Skin of body (tissue), 2 donors: Measurements from ENCODE around the gene AP4S1. TPM values are rescaled to one million over a fixed set of nuclear protein-coding genes. Genes with fewer than 3 reads are reported as not detected.

Experiments used
- DNase-seq: peaks from one replicate; lab custom pipeline; 2025; lab: John Stamatoyannopoulos, UW
- total RNA-seq: library from RNA; depleted of rRNA; stranded (reverse); fragments of >200 nt; gene quantifications from one replicate; pipeline ENCODE4 v1.2.3, GENCODE V29; 2014

AP4S1 gene
- total RNA-seq, 1 donor from 2014 or later = 10.9 TPM

DNA sequence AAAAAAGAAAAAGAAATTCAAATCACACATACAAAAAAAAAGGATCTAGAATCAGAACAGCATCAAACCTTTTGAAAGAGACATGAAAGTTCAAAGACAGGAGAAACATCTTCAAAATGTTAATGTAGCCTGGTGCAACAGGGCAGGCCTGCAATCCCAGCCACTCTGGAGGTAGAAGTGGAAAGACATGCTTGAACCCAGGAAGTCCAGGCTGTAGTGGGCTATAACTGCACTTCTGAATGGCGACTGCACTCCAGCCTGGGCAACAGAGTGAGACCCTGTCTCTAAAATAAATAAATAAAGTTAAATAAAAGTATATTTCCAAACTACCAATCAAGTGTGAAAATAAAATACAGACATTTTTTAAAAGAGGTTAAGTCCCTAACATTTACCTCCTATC, 18.7 kb upstream of the AP4S1 start:
- no peak for DNase-seq

DNA sequence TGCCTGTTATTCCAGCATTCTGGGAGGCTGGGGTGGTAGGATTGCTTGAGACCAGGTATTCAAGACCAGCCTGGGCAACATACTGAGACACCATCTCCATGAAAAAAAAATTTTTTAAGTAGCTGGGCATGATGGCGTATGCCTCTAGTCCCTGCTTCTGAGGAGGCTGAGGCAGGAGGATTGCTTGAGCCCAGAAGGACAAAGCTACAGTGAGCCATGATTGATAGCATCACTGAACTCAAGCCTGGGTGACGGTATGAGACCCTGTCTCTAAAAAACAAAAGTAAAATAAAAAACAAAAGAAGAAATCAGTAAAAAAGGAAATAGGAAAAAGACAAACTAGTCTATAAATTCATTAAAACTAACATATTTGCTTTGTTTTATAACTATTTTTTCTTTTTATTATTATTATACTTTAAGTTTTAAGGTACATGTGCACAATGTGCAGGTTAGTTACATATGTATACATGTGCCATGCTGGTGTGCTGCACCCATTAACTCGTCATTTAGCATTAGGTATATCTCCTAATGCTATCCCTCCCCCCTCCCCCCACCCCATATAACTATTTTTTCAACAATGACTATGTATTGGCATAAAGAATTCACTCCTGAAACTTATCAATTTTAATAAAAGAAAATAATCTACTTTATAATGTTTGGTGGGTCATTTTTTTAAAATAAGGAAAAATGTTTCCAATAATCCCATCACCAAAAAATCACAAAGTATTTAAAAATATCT, 15.4 kb upstream of the AP4S1 start:
- DNase-seq = no peak

DNA sequence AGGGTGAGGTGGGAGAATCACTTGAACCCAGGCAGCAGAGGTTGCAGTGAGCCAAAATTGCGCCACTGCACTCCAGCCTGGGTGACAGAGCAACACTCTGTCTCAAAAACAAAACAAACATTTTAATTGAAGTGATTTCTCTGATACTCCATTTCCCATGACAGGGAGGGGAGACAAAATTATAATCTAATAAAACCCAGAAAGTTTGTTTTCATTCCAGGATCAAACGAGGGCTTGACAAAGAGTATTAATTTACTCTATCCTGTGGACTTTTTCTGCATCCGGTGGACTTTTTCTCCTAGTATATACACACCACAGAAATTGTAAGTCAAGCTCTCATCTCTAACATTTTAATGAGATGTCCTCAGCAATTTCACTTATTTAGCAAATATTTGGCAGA, 14.5 kb upstream of the AP4S1 start:
- no peak for DNase-seq

DNA sequence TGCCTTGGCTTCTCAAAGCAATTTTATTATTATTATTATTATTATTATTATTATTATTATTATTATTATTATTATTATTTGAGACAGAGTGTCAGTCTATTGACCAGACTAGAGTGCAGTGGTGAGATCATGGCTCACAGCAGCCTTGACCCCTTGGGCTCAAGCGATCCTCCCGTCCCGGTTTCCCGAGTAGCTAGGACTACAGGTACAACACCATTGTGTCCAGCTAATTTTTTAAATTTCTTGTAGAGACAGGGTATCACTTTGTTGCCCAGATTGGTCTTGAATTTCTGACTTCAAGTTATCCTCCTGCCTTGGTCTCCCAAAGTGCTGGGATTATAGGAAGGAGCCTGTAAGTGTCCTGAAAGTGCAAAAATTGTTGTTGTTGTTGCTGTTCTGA, 11.6 kb upstream of the AP4S1 start:
- no peak for DNase-seq

DNA sequence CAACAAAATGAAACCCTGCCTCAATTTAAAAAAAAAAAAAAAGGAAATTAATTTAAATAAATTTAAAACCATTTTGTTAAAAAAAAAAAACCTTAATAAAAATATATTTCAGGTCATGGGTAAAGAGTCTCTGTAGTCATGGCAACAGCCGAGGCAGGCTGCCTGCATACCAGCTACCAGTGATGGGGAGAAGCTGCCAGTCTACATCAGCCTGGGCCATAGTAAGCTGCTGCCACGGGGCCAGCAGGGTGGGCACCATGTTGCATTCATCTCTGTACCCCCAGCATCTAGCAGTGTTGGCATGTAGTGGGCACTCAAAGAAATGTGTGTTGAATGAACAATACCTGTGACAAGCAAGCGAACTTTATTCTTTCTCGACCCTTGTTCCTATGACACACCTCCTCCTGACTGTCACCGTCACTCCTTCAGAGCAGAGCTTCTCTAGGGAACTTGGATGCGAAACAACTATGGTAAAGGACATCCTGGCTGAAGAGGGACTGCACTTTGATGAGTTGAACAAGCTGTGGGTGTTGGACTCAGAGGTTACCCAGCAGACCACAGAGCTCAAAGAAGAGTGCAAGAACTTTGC, 7.3 kb upstream of the AP4S1 start:
- DNase-seq = no peak

DNA sequence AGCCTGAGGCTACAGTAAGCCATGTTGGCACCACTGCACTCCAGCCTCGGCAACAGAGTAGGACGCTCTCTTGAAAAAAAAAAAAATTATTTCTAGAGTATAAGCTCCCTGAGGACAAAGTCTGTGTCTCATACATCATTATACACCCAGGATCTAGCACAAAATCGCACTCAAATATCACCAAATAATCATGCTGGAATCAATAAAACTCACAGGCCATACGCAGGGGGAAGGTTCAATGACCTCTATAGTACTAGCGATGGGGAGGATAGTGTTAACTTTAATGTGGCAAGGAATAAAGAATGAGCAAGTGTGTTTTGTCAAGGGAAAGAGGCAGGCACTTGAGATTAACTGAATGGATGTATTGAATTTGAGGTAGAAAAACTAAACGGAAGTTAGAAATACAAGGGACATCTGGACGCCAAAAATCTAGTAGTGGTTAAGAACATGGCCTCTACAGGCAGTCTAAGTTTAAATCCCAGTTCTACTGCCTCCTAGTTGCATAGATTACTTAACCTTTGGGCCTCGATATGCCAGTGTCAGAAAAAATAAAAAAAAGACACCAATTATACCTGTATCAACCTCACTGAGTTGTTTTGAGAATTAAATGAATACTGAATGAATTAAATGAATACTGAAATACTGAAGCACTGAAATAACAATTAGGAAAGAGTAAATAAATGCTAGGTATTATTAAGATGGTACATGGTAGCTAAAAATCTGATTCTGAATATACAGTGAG, 4.4 kb upstream of the AP4S1 start:
- no peak for DNase-seq

DNA sequence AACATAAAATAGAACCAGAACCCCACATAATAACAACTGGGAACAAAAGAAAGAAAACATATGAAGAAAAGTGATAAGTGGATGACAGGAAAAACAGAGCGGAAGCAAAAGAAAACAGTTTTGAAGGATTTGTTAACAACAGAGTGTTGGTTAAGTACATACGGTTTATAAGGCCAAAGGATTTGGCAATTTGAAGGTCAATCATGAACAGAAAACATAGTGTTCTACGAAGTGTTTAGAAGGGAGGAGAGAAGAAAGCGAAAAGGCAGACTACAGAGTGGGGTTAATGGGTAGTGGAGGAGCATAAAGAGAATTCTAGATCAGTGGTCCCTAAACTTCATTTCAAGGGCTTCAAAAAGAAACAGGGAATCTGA, 3.9 kb upstream of the AP4S1 start:
- DNase-seq = no peak

DNA sequence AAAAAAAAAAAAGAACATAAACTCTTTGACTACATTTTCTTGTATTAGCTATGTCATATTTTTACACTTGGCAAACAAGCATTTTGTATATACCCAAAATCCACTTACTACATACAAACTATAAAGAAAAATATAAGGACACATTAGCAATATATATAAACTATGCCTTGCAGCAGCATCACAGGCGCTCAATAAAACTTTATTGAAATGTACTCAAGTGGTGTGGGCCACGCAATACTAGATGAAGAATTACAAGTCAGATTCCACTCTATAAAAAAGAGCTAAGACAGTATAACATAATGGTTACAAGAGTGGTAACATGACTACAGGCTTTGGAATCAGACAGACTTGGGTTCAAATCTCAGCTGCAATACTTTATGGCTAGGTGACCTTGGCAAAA, 3.1 kb upstream of the AP4S1 start:
- no peak for DNase-seq

DNA sequence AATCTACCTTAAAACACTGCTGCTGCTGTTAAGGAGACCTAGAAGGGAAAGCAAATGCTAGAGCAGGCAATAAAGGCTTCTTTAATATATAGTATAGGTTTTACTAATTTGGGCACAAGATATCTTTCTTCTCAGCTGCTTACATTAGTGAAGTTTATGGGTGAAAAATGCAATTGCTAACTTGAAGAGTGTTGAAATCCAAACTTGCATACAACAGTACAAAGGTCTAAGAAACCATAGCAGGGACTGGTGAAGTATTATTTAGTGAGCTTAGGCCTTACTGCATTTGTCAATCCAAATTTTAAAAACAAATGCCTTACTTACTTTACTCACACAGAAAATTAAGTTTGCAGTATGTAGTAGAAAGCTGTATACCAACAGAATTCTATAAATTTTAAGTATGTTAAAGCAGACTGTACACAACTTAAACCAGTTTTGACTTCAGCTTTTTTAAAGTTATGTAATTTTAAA, 1.4 kb upstream of the AP4S1 start:
- DNase-seq = no peak

DNA sequence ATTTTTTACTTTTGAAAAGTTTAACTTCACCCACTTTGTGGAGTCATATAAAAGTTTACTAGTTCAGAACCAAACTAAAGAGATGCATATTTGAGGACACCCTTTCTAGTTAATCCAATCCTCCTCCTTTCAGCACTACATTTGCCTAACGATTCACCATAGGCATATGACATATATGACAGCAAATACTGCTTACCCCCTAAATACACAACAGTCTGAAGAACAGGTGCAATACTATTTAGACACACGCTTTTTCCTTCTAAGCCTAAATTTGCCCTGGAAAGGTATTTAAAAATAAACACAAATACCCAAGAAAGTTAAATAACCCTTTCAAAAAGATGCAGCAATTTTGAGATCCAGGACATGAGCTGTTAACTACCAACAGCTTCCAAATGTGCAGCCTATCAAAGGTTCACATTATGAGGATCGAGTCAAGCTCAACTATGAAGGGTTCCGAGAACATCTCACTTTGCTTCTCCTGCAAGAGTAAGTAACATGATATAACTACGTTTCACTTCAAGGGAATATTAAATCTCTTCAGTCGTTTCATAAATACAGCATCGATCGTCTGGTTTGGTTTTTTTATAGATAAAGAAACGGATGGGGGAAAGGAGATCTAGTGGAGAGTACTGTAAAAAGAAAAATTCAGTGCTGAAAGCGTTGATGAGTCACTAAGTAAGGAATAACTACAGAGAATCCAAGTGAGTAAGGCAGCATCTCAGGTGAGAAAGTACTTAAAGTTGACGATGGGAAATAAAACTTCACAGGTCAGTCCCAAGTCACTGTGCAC, 677 bp upstream of the AP4S1 start:
- DNase-seq = peak; percentile 25

DNA sequence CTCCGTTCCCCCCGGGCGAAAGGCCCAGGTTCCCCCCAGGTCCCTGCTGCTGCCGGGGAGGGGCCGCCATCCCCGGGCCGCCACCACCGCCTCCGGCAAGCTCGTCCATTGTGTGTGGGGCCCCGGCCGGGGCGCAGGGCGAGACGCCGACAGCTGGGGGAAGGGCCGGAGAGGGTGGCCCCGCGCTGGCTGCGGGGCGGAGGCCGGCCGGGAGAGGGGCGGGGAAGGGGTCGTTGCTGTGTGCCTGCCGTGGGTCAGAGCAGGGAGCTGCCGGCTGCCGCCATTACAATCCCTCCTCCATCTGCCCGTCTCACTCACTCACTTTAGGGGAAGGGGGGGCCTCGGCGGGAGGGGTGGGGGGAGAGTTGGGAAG, 614 bp downstream of the AP4S1 start, which contains the start of gene STRN3:
Gene STRN3 (minus strand): TSS at position 303 of the 373 bp plus-strand sequence. CDS start 194 bp downstream, at position 109.
- DNase-seq = no peak

DNA sequence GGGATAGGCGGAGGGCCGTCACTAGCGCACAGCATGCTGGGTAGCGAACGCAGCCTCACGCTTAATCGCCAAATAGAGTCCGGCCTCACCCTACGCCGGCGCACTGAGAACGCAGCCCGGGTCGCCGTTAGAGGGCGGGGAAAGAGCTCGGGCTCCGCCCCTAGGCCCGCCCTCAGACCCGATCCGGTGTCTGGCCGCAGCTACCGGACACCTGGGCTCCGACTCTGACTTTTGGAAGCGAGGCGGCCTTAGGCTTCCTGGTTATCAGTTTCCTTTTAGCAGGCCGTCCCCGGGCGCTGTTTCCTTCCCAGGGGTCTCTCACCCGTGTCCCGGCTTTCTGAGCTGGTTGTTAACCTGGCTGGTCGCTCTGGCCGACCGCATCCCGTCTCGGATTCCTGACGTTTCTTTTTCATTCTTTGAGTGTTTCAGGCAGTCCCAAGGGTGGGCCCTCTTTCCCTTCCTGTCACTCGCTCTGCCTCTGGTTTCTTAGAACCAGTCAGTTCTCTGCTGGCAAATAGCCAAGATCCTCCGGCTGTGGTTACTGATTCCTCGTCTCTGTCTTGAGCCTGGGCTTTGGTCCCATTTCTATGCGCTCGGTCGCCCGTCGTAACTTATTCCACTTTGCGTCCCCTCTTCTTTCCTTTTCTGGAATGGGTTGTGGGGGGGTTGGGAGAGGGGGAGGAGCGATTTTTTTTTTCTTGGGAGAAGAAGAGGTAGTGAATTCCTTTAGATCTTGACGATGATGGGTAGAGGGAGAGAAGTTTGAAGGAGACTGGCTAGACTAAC, 1.2 kb downstream of the AP4S1 start:
- DNase-seq = peak; percentile 97

DNA sequence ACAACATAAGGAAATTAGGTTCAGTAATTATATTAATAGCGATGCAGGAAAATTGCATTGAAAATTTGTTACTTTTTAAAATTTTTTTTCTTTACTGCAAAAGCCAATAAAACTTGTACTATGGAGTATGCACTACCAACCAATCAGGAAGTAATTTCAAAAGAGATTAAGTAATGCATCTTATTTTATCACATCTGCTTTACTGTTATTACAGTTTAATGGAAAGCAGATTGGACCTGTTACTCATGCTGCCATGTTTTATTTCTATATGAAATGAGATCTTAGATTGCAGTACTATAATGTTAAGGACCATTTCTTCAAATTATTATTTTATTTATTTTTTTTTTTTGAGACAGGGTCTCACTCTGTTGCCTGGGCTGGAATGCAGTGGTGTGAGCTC, 2.4 kb downstream of the AP4S1 start:
- DNase-seq = peak; percentile 43

DNA sequence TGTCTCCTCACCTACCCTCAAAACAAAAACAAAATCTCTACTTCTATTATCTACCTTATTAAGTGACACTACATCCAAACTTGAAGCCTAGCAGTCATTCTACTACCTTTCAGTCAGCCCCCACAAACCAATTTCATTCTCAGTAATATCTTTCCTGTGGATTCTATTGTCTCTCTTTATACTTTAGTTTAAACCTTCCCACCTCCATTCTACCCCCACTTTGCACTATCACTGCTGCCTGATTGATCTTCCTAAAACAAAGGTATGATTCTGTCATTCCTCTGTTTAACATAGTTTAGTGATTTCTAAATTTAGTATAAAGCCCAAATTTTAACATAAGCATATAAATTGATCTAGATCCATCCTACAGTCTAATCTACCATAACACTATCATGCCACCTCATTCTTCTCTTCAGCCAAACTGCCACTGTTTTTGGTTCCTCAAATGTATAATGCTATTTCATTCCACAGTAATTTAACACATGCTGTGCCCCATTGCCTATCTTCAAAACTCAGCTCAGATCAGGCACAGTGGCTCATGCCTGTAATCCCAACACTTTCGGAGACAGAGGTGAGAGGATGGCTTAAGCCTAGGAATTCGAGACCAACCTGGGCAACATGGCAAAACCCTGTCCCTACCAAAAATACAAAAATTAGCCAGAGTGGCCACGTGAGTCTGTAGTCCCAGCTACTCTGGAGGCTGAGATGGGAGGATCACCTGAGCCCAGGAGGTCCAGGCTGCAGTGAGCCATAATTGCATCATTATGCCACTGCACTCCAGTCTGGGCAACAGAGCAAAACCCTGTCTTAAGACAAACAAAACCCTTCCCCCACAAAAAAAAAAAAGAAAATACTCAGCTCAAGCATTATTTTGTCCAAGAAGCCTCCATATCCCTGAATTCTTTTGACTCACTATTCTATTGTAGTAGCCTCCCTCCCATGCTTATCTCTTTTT, 3.8 kb downstream of the AP4S1 start:
- DNase-seq = no peak

DNA sequence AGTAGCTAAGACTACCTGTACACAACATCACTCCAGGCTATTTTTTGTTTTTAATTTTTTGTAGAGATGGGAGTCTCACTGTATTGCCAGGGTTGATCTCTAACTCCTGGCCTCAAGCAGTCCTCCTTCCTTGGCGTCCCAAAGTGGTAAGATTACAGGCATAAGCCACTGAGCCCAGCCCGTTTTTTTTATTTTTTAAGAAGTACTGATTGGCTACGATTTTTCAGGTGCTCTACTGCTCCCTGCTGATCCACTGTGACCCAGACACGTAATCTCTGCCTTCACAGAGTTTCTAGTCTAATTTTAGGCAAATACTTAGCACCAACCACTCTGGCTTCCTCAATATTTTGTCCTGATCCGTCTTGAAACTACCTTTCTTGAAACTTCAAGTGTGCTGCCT, 5.0 kb downstream of the AP4S1 start:
- DNase-seq = no peak

DNA sequence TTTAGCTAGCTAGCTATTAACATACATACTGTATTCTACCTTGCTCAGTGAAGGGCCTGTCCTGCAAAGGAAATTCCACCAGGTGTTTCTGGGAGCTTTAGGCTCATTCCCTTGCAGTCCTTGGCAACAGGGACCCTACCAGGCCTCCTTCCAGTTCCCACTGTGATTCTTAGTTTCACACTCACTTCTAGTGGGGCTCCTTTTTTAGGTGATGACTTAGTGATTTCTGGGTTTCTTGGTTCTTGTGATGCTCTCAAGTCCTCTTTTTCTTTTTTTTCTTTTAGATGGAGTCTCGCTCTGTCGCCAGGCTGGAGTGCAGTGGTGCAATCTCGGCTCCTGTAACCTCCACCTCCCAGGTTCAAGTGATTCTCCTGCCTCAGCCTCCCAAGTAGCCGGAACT, 11.1 kb downstream of the AP4S1 start:
- no peak for DNase-seq

DNA sequence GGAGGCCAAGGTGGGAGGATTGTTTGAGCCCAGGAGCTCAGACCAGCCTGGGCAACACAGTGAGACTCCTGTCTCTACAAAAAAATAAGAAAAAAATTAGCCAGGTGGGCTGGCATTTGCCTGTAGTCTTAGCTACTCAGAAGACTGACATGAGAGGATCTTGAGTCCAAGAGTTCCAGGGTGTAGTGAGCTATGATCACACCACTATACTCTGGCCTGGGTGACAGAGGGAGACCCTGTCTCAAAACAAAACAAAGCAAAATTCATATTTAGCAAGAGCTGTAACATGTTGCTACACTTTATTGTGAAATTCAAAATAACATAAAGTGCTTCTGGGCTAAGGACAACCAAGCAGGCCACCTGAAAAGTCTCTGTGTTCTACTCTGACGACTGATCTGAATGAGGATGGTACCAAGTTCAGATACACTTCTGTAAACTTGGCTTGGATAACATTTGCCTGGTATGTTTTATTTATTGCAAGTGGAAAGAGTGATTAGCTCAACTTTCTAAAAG, 12.3 kb downstream of the AP4S1 start:
- no peak for DNase-seq

DNA sequence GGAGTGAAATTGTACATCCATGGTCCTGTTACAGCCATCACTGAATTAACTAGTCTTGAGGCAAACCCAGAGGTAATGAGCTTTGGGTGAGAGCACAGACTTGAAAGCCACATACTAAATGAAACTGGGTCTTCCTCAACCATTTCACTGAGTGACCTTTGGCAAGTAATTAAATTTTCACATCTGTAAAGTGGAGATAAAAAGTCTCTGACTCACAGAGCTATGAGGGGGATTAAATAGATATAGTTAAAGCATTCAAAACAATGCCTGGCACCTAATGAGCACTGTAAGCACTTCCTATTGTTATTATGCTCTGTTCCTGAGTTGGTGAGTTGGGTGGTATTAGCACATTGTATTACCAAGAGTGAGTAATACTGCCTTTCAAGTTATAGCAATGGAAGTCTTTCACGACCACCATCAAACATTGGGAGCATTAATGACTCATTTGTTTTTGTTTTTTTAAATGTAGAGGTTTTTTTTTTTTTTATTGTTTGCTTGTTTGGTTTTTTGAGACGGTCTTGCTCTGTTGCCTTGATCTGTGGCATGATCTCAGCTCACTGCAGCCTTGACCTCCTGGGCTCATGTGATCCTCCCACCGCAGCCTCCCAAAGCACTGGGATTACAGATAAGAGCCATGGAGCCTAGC, 13.2 kb downstream of the AP4S1 start:
- no peak for DNase-seq

DNA sequence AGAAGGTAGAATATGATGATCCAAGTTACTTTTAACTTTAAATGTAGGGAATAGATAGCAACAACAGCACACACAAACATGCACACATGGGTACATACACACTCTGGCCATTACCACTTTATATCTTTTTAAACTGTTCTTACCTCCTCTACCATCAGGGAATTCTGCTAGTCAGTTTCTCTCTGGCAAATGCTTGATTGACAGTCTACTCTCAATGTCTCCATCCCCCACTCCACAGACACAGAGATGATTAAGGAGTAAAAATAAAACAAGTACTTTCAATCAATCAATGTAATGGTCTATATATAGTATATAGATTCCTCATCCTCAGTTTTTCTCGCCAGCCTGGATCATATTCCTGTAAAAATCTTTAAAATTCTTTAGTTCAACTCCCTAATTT, 16.9 kb downstream of the AP4S1 start:
- DNase-seq = no peak
